Testis (tissue), 3 donors: ENCODE data around the gene UBE2E1. TPM values are rescaled to one million over a fixed set of nuclear protein-coding genes. Genes with fewer than 3 reads are reported as not detected.

Experiments used
- DNase-seq: peaks from one replicate; pipeline ENCODE4 v3.0.0-alpha.2; 2019
- H3K27ac ChIP-seq, 2 donors: fragments of 200-600 bp; sonication (generic); one replicate each; pipeline ENCODE4 v1.5.1; 2019
- H3K27me3 ChIP-seq: fragments of 200-600 bp; sonication (generic); one replicate; pipeline ENCODE4 v1.5.1; 2019
- H3K36me3 ChIP-seq: fragments of 200-600 bp; sonication (generic); one replicate; pipeline ENCODE4 v1.5.1; 2017; ENCODE audit warnings: low read depth; ENCODE audit errors: missing control alignments
- H3K4me1 ChIP-seq: fragments of 200-600 bp; sonication (generic); one replicate; pipeline ENCODE4 v1.5.1; 2019
- H3K4me3 ChIP-seq, 2 donors: fragments of 200-600 bp; sonication (generic); one replicate each; pipeline ENCODE4 v1.5.1; 2017 to 2019
- H3K9me3 ChIP-seq: fragments of 200-600 bp; sonication (generic); one replicate; pipeline ENCODE4 v1.5.1; 2017
- POLR2A ChIP-seq: fragments of 450-650 bp; IDR thresholded peaks from one replicate; pipeline ENCODE4 v1.6.1; 2017; ENCODE audit warnings: antibody characterized with exemption, mild to moderate bottlenecking, moderate library complexity
- WGBS, 2 donors: methylation state at CpG; one replicate each; pipeline ENCODE4 v1.1.5; 2018; 5-methylcytosine and 5-hydroxymethylcytosine counted together
- intact Hi-C: fragments of 100-400 bp; cut with DNase I; formaldehyde crosslinking; loops from one replicate; pipeline ENCODE4 v1.15.1; 2023; ENCODE audit warnings: low total_unique reads
- polyA plus RNA-seq: library from polyadenylated mRNA; stranded (reverse); fragments of 350-450 nt; fragmentation: Illumina TruSeq; extraction: RNeasy Lipid Tissue Mini Kit (QIAGEN cat#74804); gene quantifications from one replicate; pipeline ENCODE4 v1.2.3, GENCODE V29; 2014; ENCODE audit warnings: low read depth, low replicate concordance; ENCODE audit not compliant: insufficient read depth
- total RNA-seq, 2 donors: library from RNA; depleted of rRNA; stranded (reverse); fragments of >200 nt; gene quantifications; one replicate each; pipeline ENCODE4 v1.2.3, GENCODE V29; 2016
- TF ChIP-seq, protein P1 (sequence below), 3 experiments: fragments of 450-650 bp in 2 of 3; fragments of 200-600 bp in 1 of 3; sonication (generic) in 1 of 3; IDR thresholded peaks; one replicate each; pipeline ENCODE4 v1.5.1; 2016 to 2019; ENCODE audit warnings: antibody characterized with exemption in 3 of 3, mild to moderate bottlenecking in 2 of 3, moderate library complexity in 1 of 3

Gene UBE2E1
- total and polyA plus RNA-seq, 3 donors from 2014 or later = 68.7 to 89.5 (median 82.2) TPM

DNA sequence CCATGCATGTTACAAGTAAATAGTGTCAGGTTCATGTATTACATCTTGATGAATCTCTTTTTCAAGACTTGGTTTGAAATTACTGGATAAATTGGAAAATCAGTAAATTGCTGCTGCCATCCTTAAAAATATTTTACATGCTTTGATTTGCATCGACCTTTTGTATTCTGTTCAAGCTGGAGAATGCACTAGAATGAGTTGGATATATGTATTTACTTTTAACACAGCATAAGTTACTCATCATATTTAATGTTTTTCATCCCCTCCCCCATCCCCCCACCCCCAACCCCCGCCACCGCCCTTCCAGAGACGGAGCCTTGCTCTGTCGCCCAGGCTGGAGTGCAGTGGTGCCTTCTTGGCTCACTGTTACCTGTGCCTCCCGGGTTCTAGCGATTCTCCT, 16.8 kb downstream of the UBE2E1 start:
- DNase-seq = no peak
- Histone ChIP-seq H3K9me3 (no peaks in the 10 kb centered on the region), H3K4me1 (no peaks in the 10 kb centered on the region), H3K27ac (no peak overlapping the region), H3K36me3 (no peaks in the 10 kb centered on the region), H3K4me3 (no peak overlapping the region), H3K27me3 (no peaks in the 10 kb centered on the region)
- intact Hi-C loops = no loop called here
- 88 to 91% methylated on average over 7 of the region's 7 CpGs for WGBS, 2 donors
- no peak for TF ChIP-seq POLR2A
- TF ChIP-seq, protein P1, sequence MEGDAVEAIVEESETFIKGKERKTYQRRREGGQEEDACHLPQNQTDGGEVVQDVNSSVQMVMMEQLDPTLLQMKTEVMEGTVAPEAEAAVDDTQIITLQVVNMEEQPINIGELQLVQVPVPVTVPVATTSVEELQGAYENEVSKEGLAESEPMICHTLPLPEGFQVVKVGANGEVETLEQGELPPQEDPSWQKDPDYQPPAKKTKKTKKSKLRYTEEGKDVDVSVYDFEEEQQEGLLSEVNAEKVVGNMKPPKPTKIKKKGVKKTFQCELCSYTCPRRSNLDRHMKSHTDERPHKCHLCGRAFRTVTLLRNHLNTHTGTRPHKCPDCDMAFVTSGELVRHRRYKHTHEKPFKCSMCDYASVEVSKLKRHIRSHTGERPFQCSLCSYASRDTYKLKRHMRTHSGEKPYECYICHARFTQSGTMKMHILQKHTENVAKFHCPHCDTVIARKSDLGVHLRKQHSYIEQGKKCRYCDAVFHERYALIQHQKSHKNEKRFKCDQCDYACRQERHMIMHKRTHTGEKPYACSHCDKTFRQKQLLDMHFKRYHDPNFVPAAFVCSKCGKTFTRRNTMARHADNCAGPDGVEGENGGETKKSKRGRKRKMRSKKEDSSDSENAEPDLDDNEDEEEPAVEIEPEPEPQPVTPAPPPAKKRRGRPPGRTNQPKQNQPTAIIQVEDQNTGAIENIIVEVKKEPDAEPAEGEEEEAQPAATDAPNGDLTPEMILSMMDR (IDR thresholded peaks at IDR 0.05) = no peak

GRCh38 chr3:23823620-23824019, 17.9 kb downstream of the UBE2E1 start:
- Histone ChIP-seq H3K9me3 (no peaks in the 10 kb centered on the region), H3K4me1 (no peaks in the 10 kb centered on the region), H3K27me3 (no peaks in the 10 kb centered on the region), H3K4me3 (no peak overlapping the region), H3K36me3 (no peaks in the 10 kb centered on the region), H3K27ac (no peak overlapping the region)
- DNase-seq = no peak
- TF ChIP-seq POLR2A = no peak
- TF ChIP-seq, protein P1 (IDR thresholded peaks at IDR 0.05) = no peak
- intact Hi-C loops = no loop called here
- 68 to 91% methylated on average over 3 of the region's 3 CpGs for WGBS, 2 donors

- intact Hi-C loops = no loop called here
- Histone ChIP-seq H3K4me1 (no peaks in the 10 kb centered on the region), H3K9me3 (no peaks in the 10 kb centered on the region), H3K27ac (no peak overlapping the region), H3K36me3 (no peaks in the 10 kb centered on the region), H3K27me3 (no peaks in the 10 kb centered on the region), H3K4me3 (no peak overlapping the region)
- 47 to 53% methylated on average over 5 of the region's 5 CpGs for WGBS, 2 donors
- DNase-seq = no peak
- TF ChIP-seq, protein P1 (IDR thresholded peaks at IDR 0.05) = no peak
- no peak for TF ChIP-seq POLR2A
Measured at GRCh38 chr3:23824699-23825444, 19.1 kb downstream of the UBE2E1 start.

DNA sequence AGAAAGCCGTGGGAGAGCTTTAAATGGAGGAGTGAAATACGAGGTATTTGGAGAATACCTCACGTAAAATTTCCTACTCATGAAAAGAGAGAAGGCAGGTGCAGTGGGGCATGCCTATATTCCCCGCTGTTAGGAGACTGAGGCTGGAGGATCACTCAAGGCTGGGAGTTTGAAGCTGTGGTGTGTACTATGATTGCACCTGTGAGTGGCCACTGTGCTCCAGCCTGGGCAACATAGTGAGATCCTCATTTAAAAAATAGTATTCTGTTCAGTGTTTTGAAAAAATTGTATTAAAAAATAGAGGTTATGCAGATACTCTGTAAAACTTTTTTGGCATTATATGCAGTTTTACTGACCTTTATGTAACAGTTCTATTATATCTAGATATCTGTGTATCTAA, 20.0 kb downstream of the UBE2E1 start:
- no peaks in the 10 kb centered on the region for H3K9me3 ChIP-seq
- no peak overlapping the region for H3K4me3 ChIP-seq
- H3K27me3 ChIP-seq = no peaks in the 10 kb centered on the region
- no peaks in the 10 kb centered on the region for H3K36me3 ChIP-seq
- no peak for DNase-seq
- intact Hi-C loops = no loop called here
- H3K27ac ChIP-seq = no peak overlapping the region
- no peaks in the 10 kb centered on the region for H3K4me1 ChIP-seq
- WGBS, 2 donors = 88 to 93% methylated on average over 4 of the region's 4 CpGs
- TF ChIP-seq, protein P1 (IDR thresholded peaks at IDR 0.05) = no peak
- no peak for TF ChIP-seq POLR2A
